Stimulated activated CD8-positive, alpha-beta memory T cell treated with anti-CD3 and anti-CD28 coated beads, Interleukin-7, amount 100 ng/mL, for 48 hours (primary cell): Measurements from ENCODE around the gene SUSD2.
A peak's percentile ranks its signal among the peaks of the same experiment; 100 is the strongest.
"Not testable (repeated sequence)": the region's sequence is repeated elsewhere in the genome, so short reads cannot be mapped to it uniquely, and the experiment has no call there.

Experiments
- DNase-seq, 2 donors: peaks; one replicate each; pipeline ENCODE4 v3.0.0-alpha.2; 2020; ENCODE audit warnings: low read depth in 1 of 2; ENCODE audit errors: extremely low read depth in 1 of 2

Gene SUSD2

GRCh38 chr22:24209016-24209415, 27.7 kb downstream of the SUSD2 start:
- no peak for DNase-seq

- DNase-seq = no peak
Measured at GRCh38 chr22:24209687-24210086, 28.4 kb downstream of the SUSD2 start.

- not testable (repeated sequence) for DNase-seq
Measured at GRCh38 chr22:24210409-24210808, 29.1 kb downstream of the SUSD2 start.

- not testable (repeated sequence) for DNase-seq
Measured at GRCh38 chr22:24211716-24212115, 30.4 kb downstream of the SUSD2 start.

- not testable (repeated sequence) for DNase-seq
Measured at GRCh38 chr22:24213111-24213510, 31.8 kb downstream of the SUSD2 start.

GRCh38 chr22:24214467-24215285, 33.4 kb downstream of the SUSD2 start:
- DNase-seq = no peak

GRCh38 chr22:24216541-24217209, 35.4 kb downstream of the SUSD2 start:
- DNase-seq = peak; percentile 8 to 18

- DNase-seq = no peak
Measured at GRCh38 chr22:24217384-24217783, 36.1 kb downstream of the SUSD2 start.

- no peak for DNase-seq
Measured at GRCh38 chr22:24219750-24220149, 38.5 kb downstream of the SUSD2 start.

GRCh38 chr22:24224468-24224867, 43.2 kb downstream of the SUSD2 start:
- DNase-seq = no peak

- DNase-seq = no peak
Measured at GRCh38 chr22:24225044-24225601, 43.8 kb downstream of the SUSD2 start.

- DNase-seq = no peak
Measured at GRCh38 chr22:24225951-24226350, 44.7 kb downstream of the SUSD2 start.

GRCh38 chr22:24230911-24231656, 49.8 kb downstream of the SUSD2 start:
- DNase-seq = peak; percentile 30 to 40

- no peak for DNase-seq
Measured at GRCh38 chr22:24231706-24232105, 50.4 kb downstream of the SUSD2 start.

GRCh38 chr22:24232124-24232523, 50.8 kb downstream of the SUSD2 start:
- DNase-seq = no peak

GRCh38 chr22:24232725-24233124, 51.4 kb downstream of the SUSD2 start:
- no peak for DNase-seq

- DNase-seq = no peak
Measured at GRCh38 chr22:24233235-24233634, 51.9 kb downstream of the SUSD2 start.

- no peak for DNase-seq
Measured at GRCh38 chr22:24233816-24234215, 52.5 kb downstream of the SUSD2 start.

- no peak for DNase-seq
Measured at GRCh38 chr22:24235315-24235714, 54.0 kb downstream of the SUSD2 start.

- DNase-seq = no peak
Measured at GRCh38 chr22:24236656-24237055, 55.4 kb downstream of the SUSD2 start.

GRCh38 chr22:24238101-24238694, 56.9 kb downstream of the SUSD2 start:
- DNase-seq = not testable (repeated sequence)
